Cardiac muscle cell (in vitro differentiated cells and primary cell): ENCODE results near the gene PNMA8A. TPM values are rescaled to one million over a fixed set of nuclear protein-coding genes. Genes with fewer than 3 reads are reported as not detected.

Experiments used
- DNase-seq, 2 donors: peaks; one replicate each; pipeline versions ENCODE4 v3.0.0 to v3.0.0-alpha.2; 2010 to 2017; ENCODE audit warnings: low read depth in 1 of 2, low spot score in 1 of 2
- H3K27ac ChIP-seq: fragments of 200-600 bp; sonication (generic); 2 replicates; pipeline ENCODE4 v1.5.1; 2016
- H3K27me3 ChIP-seq: fragments of 200-600 bp; sonication (generic); 2 replicates; pipeline ENCODE4 v1.6.0; 2016; ENCODE audit warnings: control low read depth
- H3K36me3 ChIP-seq: fragments of 200-600 bp; sonication (generic); 2 replicates; pipeline ENCODE4 v1.5.1; 2016; ENCODE audit warnings: control low read depth
- H3K4me1 ChIP-seq: fragments of 200-600 bp; sonication (generic); 2 replicates; pipeline ENCODE4 v1.8.1; 2017; ENCODE audit warnings: low read depth, mild to moderate bottlenecking, mixed run types
- H3K4me3 ChIP-seq: fragments of 200-600 bp; sonication (generic); 2 replicates; pipeline ENCODE4 v1.5.1; 2016; ENCODE audit warnings: mild to moderate bottlenecking
- H3K9me3 ChIP-seq: fragments of 200-600 bp; sonication (generic); 2 replicates; pipeline ENCODE4 v1.5.1; 2017; ENCODE audit warnings: low read depth, mild to moderate bottlenecking, control low read depth
- CTCF ChIP-seq: IDR thresholded peaks from 2 replicates; pipeline ENCODE4 v1.5.1; 2012; ENCODE audit warnings: low read depth, mild to moderate bottlenecking, low read length
- polyA plus RNA-seq: library from polyadenylated mRNA; unstranded; fragments of >200 nt; fragmentation: Nextera tagmentation; extraction: Ambion mirVana; gene quantifications from 2 replicates; pipeline ENCODE4 v1.2.1, GENCODE V29; 2016
- total RNA-seq: library from RNA; depleted of rRNA; stranded (reverse); fragments of >200 nt; gene quantifications from 2 replicates; pipeline ENCODE4 v1.2.3, GENCODE V29; 2016

PNMA8A gene
- total and polyA plus RNA-seq, 2 experiments from 2014 or later = 38.3 to 67.8 TPM

- H3K27ac ChIP-seq = no peak overlapping the region
- peak; percentile 93 for TF ChIP-seq CTCF
- H3K9me3 ChIP-seq = no peaks in the 10 kb centered on the region
- peaks cover 2% of the 10 kb centered on the region for H3K4me1 ChIP-seq
- peaks cover 16% of the 10 kb centered on the region for H3K27me3 ChIP-seq
- DNase-seq = peak; percentile 80 to 89
- H3K36me3 ChIP-seq = no peaks in the 10 kb centered on the region
- H3K4me3 ChIP-seq = peak overlapping the region; percentile 21
Measured at GRCh38 chr19:46487802-46488445, 16.6 kb upstream of the PNMA8A start.

- no peak overlapping the region for H3K27ac ChIP-seq
- no peak for DNase-seq
- H3K4me1 ChIP-seq = no peaks in the 10 kb centered on the region
- H3K9me3 ChIP-seq = no peaks in the 10 kb centered on the region
- no peak for TF ChIP-seq CTCF
- H3K4me3 ChIP-seq = peak overlapping the region; percentile 21
- peaks cover 16% of the 10 kb centered on the region for H3K27me3 ChIP-seq
- H3K36me3 ChIP-seq = no peaks in the 10 kb centered on the region
Measured at GRCh38 chr19:46487178-46487801, 15.9 kb upstream of the PNMA8A start.

- H3K4me3 ChIP-seq = no peak overlapping the region
- H3K27me3 ChIP-seq = peaks cover 16% of the 10 kb centered on the region
- no peaks in the 10 kb centered on the region for H3K36me3 ChIP-seq
- no peak overlapping the region for H3K27ac ChIP-seq
- DNase-seq = no peak
- no peak for TF ChIP-seq CTCF
- no peaks in the 10 kb centered on the region for H3K9me3 ChIP-seq
- H3K4me1 ChIP-seq = peaks cover 5% of the 10 kb centered on the region
Measured at GRCh38 chr19:46486358-46486757, 15.0 kb upstream of the PNMA8A start.

- TF ChIP-seq CTCF = no peak
- DNase-seq = no peak
- Histone ChIP-seq H3K27me3 (peaks cover 2% of the 10 kb centered on the region), H3K4me3 (no peak overlapping the region), H3K9me3 (no peaks in the 10 kb centered on the region), H3K4me1 (peaks cover 13% of the 10 kb centered on the region), H3K36me3 (no peaks in the 10 kb centered on the region), H3K27ac (no peak overlapping the region)
Measured at GRCh38 chr19:46484656-46485055, 13.3 kb upstream of the PNMA8A start.

- peak in 1 of 2 donors; percentile 53 for DNase-seq
- H3K36me3 ChIP-seq = no peaks in the 10 kb centered on the region
- H3K4me3 ChIP-seq = no peak overlapping the region
- H3K4me1 ChIP-seq = peaks cover 13% of the 10 kb centered on the region
- no peak for TF ChIP-seq CTCF
- no peaks in the 10 kb centered on the region for H3K9me3 ChIP-seq
- H3K27me3 ChIP-seq = no peaks in the 10 kb centered on the region
- no peak overlapping the region for H3K27ac ChIP-seq
Measured at GRCh38 chr19:46482631-46483030, 11.3 kb upstream of the PNMA8A start.
